Cardiac fibroblast (primary cell): ENCODE results near the gene ABCA3.
"Not testable (repeated sequence)": the region's sequence is repeated elsewhere in the genome, so short reads cannot be mapped to it uniquely, and the experiment has no call there.

ENCODE experiments used
- DNase-seq, 2 donors: peaks; one replicate each; pipeline versions ENCODE4 v3.0.0 to v3.0.0-alpha.2; 2010; ENCODE audit warnings: low read depth in 2 of 2
- H3K4me3 ChIP-seq, 2 donors: replicated peaks in 1 of 2; 1 replicate in 1 of 2; 2 replicates in 1 of 2; pipeline ENCODE4 v1.5.1; 2011; ENCODE audit warnings: low read depth in 2 of 2, low read length in 2 of 2, mild to moderate bottlenecking in 2 of 2, moderate library complexity in 1 of 2
- TF ChIP-seq, protein P1 (sequence below): IDR thresholded peaks from one replicate; pipeline ENCODE4 v1.5.1; 2011; ENCODE audit warnings: low read depth, mild to moderate bottlenecking, low read length, inconsistent platforms

Gene ABCA3

DNA sequence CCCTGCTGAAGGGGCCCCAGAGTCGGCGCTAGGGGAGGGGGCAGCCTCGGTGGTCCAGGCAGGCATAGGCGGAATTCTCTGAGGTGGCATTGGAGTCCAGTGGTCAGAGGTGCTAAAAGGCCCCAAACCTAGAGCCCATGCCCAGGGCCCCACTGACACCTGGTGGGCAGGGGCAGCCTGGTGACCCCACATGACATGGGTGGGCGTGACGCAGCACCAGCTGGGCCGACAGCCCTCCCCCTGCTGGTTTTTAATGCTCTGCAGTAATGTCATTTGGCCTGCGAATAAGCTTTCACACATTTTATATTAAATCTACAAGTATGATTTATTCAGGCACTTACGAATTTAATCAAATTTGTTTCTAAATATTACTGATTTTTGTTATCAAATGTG, 70.5 kb downstream of the ABCA3 start:
- no peak overlapping the region for H3K4me3 ChIP-seq
- DNase-seq = no peak
- TF ChIP-seq, protein P1, sequence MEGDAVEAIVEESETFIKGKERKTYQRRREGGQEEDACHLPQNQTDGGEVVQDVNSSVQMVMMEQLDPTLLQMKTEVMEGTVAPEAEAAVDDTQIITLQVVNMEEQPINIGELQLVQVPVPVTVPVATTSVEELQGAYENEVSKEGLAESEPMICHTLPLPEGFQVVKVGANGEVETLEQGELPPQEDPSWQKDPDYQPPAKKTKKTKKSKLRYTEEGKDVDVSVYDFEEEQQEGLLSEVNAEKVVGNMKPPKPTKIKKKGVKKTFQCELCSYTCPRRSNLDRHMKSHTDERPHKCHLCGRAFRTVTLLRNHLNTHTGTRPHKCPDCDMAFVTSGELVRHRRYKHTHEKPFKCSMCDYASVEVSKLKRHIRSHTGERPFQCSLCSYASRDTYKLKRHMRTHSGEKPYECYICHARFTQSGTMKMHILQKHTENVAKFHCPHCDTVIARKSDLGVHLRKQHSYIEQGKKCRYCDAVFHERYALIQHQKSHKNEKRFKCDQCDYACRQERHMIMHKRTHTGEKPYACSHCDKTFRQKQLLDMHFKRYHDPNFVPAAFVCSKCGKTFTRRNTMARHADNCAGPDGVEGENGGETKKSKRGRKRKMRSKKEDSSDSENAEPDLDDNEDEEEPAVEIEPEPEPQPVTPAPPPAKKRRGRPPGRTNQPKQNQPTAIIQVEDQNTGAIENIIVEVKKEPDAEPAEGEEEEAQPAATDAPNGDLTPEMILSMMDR = no peak

DNA sequence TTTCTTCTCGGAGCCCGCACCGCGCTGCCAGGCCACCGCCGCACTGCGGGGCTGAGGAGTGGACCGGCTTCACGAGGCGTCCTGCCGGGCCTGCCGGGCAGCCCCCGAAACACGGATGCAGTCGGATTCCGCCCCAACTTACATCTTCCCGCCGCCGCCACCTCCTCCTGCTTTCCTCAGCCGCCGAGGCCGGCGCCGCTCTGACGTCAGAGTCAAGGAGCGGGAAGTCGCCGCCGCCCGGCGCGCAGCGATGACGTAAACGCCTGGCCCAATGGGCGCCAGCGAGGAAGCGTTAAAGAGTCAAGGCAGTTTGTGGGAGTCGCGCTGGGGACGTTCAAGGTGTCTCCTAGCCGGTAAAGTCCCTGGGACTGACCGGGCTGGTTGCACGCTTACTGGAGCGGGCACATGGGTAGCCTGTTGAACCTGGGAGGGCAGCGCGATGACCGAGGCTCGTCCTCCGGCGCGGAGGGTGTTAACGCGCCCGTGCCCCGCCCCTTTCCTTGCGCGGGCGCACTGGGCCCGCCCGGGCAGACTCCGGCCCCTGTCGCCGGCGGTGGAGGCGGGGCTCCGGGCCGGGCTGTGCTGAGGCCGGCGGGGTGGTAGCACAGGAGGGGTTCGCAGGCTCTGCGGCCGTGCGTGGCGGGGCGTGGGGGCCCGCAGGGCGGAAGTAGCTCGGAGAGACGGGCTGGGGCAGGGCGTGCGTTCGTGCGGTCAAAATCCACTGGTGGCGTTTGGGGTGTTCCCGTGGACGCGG, 72.4 kb downstream of the ABCA3 start, which contains the start of gene RNPS1:
TSS of gene RNPS1 (minus strand) at position 214 of the 754 bp plus-strand sequence. CDS start 3,483 bp downstream, outside the sequence.
- DNase-seq = peak; percentile 96 to 97
- TF ChIP-seq, protein P1 = no peak
- peak within 1 kb of the TSS; percentile 78 to 93 for H3K4me3 ChIP-seq

DNA sequence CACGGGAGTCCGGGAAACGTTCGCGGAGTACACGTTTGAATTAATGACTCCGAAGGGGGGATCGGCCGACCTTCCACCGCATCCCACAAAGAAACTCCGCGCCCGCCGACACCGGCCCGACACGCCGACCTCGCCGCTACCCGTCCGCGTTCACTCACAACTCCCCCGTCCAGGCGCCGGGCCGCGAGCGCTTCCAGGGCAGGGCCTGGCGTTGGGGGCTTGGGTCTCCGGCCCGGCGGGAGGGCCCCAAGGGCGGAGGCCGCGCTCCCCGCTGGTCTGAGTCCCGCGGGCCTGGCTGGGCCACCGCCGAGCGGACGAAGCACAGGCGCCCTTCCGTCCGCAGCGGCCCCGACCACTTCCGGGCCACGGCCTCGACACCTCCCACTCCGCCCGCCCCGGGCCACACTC, 73.0 kb downstream of the ABCA3 start:
- DNase-seq = not testable (repeated sequence)
- H3K4me3 ChIP-seq = peak overlapping the region; percentile 78 to 93

DNA sequence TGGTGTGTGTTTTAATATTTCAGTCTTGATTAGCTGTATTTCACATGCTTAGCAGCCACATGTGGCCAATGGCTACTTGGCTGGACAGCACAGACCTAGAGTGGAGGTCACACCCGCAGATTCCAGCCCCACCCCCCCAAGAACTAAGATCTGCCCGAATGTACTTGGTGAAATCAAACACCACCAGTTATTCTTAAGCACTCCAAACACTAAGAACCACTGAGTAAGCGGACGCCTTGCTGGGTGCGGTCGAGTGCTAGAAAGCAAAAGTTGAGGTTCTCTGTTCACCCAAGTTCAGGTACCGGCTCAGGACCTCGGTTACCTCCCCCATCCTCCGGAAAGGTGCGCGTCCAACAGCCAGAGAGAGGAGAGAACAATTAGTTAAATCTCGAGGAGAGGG, 73.6 kb downstream of the ABCA3 start:
- DNase-seq = peak; percentile 15 to 34
- H3K4me3 ChIP-seq = peak overlapping the region; percentile 78 to 93

DNA sequence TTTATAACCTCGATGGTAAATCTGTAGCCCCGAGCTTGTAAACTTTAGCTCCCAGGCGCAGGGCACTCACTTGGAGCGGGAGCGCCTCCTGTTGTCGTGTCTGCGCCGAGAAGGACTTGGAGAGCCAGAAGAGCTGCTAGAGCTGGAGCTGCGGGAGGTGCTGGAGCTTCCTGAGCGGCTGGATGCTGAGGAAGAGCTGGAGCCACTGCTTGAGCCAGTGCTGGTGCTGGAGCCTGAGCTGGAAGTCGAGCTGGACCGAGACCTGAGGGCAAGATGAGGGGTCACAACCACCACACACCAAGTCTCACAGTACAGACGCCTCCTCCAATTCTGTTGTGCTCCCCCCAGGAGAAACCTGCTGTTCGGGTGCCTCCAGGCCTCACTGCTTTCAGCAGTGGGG, 77.5 kb downstream of the ABCA3 start:
- DNase-seq, H3K4me3 ChIP-seq: not testable (repeated sequence)

DNA sequence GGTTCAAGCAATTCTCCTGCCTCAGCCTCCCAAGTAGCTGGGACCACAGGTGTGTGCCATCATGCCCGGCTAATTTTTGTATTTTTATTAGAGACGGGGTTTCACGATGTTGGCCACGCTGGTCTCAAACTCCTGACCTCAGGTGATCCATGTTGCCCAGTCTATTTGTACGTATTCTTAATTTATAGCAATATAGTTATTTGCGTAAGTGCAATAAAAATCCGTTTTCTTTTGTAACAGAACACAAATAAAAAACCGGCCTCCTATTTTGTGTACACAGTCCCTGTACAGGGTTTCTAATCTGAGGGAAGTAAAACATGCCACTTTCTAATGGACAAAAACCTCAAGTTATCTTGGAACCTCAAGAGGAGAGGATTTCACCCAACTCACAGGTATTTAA, 80.3 kb downstream of the ABCA3 start:
- TF ChIP-seq, protein P1 = no peak
- no peak overlapping the region for H3K4me3 ChIP-seq
- DNase-seq = no peak

DNA sequence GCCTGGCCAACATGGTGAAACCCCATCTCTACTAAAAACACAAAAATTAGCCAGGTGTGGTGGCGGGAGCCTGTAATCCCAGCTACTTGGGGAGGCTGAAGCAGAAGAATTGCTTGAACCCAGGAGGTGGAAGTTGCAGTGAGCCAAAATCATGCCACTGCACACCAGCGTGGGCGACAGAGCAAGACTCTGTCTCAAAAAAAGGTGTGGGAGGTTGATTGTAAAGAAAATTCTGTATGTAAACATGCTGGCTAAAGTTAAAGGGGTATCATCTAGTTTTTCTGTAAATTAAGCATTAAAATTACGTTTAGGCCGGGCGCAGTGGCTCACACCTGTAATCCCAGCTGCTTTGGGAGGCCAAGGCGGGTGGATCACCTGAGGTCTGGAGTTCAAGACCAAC, 82.0 kb downstream of the ABCA3 start:
- DNase-seq, H3K4me3 ChIP-seq: not testable (repeated sequence)

DNA sequence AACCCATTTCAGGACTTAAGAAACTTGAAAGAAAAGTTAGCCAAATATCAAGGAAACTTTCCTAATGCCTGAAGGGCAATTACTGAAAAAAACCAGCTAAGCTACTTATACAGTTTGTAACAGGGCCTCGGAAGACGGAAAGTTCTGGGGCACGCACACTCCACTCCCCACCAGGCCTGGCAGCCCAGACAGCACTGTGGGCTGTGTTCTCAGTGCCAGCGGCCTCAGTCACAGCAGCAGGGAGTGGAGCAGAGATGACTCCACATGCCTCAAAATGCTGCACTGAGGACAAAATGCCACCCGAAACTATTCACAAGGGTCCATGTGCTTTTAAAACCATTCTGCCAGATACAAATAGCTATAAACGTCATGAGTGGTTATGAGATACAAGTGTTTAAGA, 82.8 kb downstream of the ABCA3 start:
- DNase-seq = no peak
- TF ChIP-seq, protein P1 = no peak

DNA sequence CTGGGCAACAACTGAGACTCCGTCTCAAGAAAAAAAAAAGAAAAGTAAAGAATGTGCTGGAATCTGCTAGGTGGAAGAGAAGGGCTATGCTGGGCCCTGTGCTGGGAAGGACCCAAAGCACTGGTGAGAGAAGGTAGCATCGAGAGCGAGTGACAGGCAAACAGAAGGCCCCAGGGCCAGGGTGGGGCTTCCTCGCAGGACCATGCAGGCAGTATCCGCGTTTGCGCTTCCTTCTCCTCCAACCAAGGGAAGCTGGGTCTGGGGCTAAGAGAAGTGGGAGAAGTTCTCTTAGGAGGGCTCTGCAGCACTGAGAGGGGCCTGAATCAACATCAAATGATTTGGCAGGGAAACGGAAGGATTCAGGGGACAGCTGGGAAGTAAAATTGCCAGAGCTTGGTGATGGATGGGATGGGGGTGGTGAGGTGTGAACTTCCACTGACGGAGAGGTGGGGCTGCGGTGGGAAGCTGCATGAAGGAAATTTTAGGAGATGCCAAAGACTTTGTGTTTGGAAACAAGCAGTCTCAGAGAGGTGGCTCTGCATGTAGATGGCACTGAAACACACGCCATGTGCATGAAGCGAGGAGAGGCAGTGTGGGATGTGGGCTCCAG, 83.9 kb downstream of the ABCA3 start:
- DNase-seq = no peak
- TF ChIP-seq, protein P1 = no peak

More for the DNA sequence above, 82.8 kb downstream of the ABCA3 start:
- no peak overlapping the region for H3K4me3 ChIP-seq

More for the DNA sequence above, 83.9 kb downstream of the ABCA3 start:
- no peak overlapping the region for H3K4me3 ChIP-seq
